ENCODE measurements around the gene FBXO28.

GRCh38 chr1:224163311-224163710 is 49.4 kb downstream of the FBXO28 start:
- TF ChIP-seq CTCF (conservative IDR thresholded peaks at IDR 0.05; ENCODE audit: low read length) (no peak), EZH2phosphoT487 (IDR thresholded peaks at IDR 0.05; ENCODE audit: borderline replicate concordance) (no peak)
